GM23248 (cell line): Measurements from ENCODE around the gene GTF2E1.

Experiments
- EZH2 ChIP-seq: fragments of 200-600 bp; sonication (generic); IDR thresholded peaks from 2 replicates; pipeline ENCODE4 v1.6.1; 2018; ENCODE audit warnings: antibody characterized with exemption, mild to moderate bottlenecking; ENCODE audit not compliant: insufficient read depth, poor library complexity, severe bottlenecking
- EZH2phosphoT487 ChIP-seq: fragments of 200-600 bp; sonication (generic); IDR thresholded peaks from 2 replicates; pipeline ENCODE4 v1.6.1; 2018; ENCODE audit warnings: antibody characterized with exemption, moderate library complexity, mild to moderate bottlenecking, low read depth; ENCODE audit not compliant: insufficient read depth

- no peak for TF ChIP-seq EZH2
- no peak for TF ChIP-seq EZH2phosphoT487
These were observed 54.4 kb downstream of the GTF2E1 start for GRCh38 chr3:120796976-120797375.
